Hepatocyte (in vitro differentiated cells): ENCODE results near the gene ARL10.

Experiments
- CTCF ChIP-seq: fragments of 200-600 bp; sonication (generic); IDR thresholded peaks from 2 replicates; pipeline ENCODE4 v1.5.1; 2016; ENCODE audit warnings: antibody characterized with exemption, mild to moderate bottlenecking; ENCODE audit not compliant: poor library complexity
- EZH2 ChIP-seq: fragments of 200-600 bp; sonication (generic); IDR thresholded peaks from 2 replicates; pipeline ENCODE4 v1.6.1; 2016; ENCODE audit warnings: antibody characterized with exemption, mild to moderate bottlenecking, borderline replicate concordance
- EZH2phosphoT487 ChIP-seq: fragments of 200-600 bp; sonication (generic); IDR thresholded peaks from one replicate; pipeline ENCODE4 v1.6.1; 2018; ENCODE audit warnings: antibody characterized with exemption, mild to moderate bottlenecking, low read depth, moderate library complexity; ENCODE audit not compliant: unreplicated experiment, severe bottlenecking

- TF ChIP-seq CTCF (no peak), EZH2 (no peak), EZH2phosphoT487 (no peak)
Observed at GRCh38 chr5:176366232-176366894, 1.1 kb downstream of the ARL10 start.
